Measurements from ENCODE around the gene SETBP1.
A peak's percentile ranks its signal among the peaks of the same experiment; 100 is the strongest.
"Not testable (repeated sequence)": the region's sequence is repeated elsewhere in the genome, so short reads cannot be mapped to it uniquely, and the experiment has no call there.

Gene SETBP1

GRCh38 chr18:44800766-44801165 lies 120.1 kb downstream of the SETBP1 start:
- not testable (repeated sequence) for H3K9me3 ChIP-seq (ENCODE audit: control insufficient read depth, low read length); H3K4me3 ChIP-seq (ENCODE audit: extremely low read depth, insufficient read depth, low read length, poor library complexity, severe bottlenecking); H3K27ac ChIP-seq (ENCODE audit: low read depth, low read length, severe bottlenecking)
- Histone ChIP-seq H3K36me3 (ENCODE audit: control insufficient read depth, insufficient read depth, low read length) (peaks cover 12% of the 10 kb centered on the region), H3K4me1 (ENCODE audit: control insufficient read depth, insufficient read depth, low read length, poor library complexity, severe bottlenecking) (peaks cover 12% of the 10 kb centered on the region)
- 81 to 100% methylated on average over 4 to 5 of the region's 8 CpGs for WGBS, 2 experiments (ENCODE audit: insufficient coverage in 2 of 2)

GRCh38 chr18:44801781-44802180 lies 121.1 kb downstream of the SETBP1 start:
- peaks cover 12% of the 10 kb centered on the region for H3K4me1 ChIP-seq (ENCODE audit: control insufficient read depth, insufficient read depth, low read length, poor library complexity, severe bottlenecking)
- no peak overlapping the region for H3K4me3 ChIP-seq (ENCODE audit: extremely low read depth, insufficient read depth, low read length, poor library complexity, severe bottlenecking)
- H3K36me3 ChIP-seq (ENCODE audit: control insufficient read depth, insufficient read depth, low read length) = peaks cover 12% of the 10 kb centered on the region
- H3K9me3 ChIP-seq (ENCODE audit: control insufficient read depth, low read length) = no peaks in the 10 kb centered on the region
- WGBS, 2 experiments (ENCODE audit: insufficient coverage in 2 of 2) = 92 to 100% methylated on average over 1 of the region's 2 CpGs
- no peak overlapping the region for H3K27ac ChIP-seq (ENCODE audit: low read depth, low read length, severe bottlenecking)

DNA sequence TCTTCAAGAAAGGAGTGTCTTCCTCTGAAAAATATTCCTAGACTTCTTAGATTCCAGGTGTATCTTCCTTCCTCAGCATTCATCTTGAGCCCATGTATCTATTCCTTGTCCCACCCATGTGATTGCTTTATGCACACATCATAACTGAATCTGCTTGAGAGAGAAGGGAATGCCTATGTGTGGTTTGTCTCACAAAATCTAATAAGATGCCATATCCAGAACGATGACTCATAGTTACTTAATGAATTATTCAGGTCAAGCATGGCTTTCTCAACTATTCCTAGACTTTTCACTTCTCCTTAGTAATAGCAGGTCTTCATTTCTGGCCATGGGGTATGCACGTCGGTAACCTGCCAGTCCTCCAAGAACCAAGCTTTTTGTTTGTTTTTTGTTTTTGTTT lies 121.8 kb downstream of the SETBP1 start:
- peaks cover 12% of the 10 kb centered on the region for H3K4me1 ChIP-seq (ENCODE audit: control insufficient read depth, insufficient read depth, low read length, poor library complexity, severe bottlenecking)
- no peak overlapping the region for H3K4me3 ChIP-seq (ENCODE audit: extremely low read depth, insufficient read depth, low read length, poor library complexity, severe bottlenecking)
- no peaks in the 10 kb centered on the region for H3K9me3 ChIP-seq (ENCODE audit: control insufficient read depth, low read length)
- H3K27ac ChIP-seq (ENCODE audit: low read depth, low read length, severe bottlenecking) = peak overlapping the region; percentile 89
- H3K36me3 ChIP-seq (ENCODE audit: control insufficient read depth, insufficient read depth, low read length) = peaks cover 12% of the 10 kb centered on the region
- 83% methylated on average over 1 of the region's 3 CpGs; no CpG with 5 or more reads in 1 of the 2 experiments for WGBS, 2 experiments (ENCODE audit: insufficient coverage in 2 of 2)

DNA sequence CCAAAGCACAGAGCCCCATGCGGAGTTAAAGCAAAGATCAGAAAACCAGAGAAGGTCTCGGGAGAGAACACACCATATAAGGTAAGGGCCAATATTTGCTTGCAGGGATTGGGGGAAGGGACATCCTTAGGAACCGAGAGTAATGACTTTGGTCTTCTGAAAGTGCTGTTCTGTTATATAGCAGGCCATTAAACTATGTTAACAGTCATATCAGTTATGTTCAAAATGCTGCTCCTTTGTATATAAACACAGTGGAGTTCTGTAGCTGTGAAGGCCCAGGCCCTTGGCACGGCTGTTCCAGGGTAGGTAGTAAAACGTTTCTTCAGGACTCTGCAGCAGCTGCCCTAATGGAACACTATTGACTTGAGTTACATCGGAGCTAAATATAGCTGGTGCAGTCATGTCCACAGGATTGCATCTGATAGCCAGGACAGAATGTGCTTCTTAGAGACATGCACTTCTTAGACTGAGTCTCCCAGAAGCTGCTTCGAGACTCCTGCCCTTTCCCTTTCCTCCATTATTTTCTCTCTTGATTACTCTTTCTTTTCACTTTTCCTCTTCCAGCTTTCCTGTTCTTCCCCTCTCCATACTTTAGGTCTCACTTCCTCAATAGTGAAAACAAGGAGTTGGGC lies 122.4 kb downstream of the SETBP1 start:
- 74 to 76% methylated on average over 6 of the region's 7 CpGs for WGBS, 2 experiments (ENCODE audit: insufficient coverage in 2 of 2)
- H3K27ac ChIP-seq (ENCODE audit: low read depth, low read length, severe bottlenecking) = peak overlapping the region; percentile 89
- peaks cover 12% of the 10 kb centered on the region for H3K4me1 ChIP-seq (ENCODE audit: control insufficient read depth, insufficient read depth, low read length, poor library complexity, severe bottlenecking)
- no peak overlapping the region for H3K4me3 ChIP-seq (ENCODE audit: extremely low read depth, insufficient read depth, low read length, poor library complexity, severe bottlenecking)
- H3K9me3 ChIP-seq (ENCODE audit: control insufficient read depth, low read length) = no peaks in the 10 kb centered on the region
- peaks cover 7% of the 10 kb centered on the region for H3K36me3 ChIP-seq (ENCODE audit: control insufficient read depth, insufficient read depth, low read length)

DNA sequence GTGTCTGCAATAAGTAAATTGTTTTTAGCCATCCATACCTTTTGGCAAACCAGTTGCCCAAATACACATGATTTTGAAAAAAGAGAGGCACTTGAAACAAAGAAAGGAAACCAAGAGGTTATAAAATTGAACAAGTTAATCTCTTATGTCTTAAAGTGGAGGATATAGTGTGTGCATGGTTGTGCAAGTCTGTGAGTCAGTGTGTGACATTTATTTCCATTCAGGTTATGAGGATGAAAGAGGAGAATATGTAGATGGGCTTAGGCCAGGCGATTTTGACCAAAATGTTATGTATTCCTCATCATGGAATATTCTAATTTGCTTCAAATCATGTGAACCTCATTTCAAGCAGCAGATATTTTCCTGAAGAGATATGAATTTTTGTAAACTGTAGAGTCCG lies 123.3 kb downstream of the SETBP1 start:
- 88 to 100% methylated on average over 1 of the region's 2 CpGs for WGBS, 2 experiments (ENCODE audit: insufficient coverage in 2 of 2)
- peaks cover 12% of the 10 kb centered on the region for H3K4me1 ChIP-seq (ENCODE audit: control insufficient read depth, insufficient read depth, low read length, poor library complexity, severe bottlenecking)
- no peaks in the 10 kb centered on the region for H3K9me3 ChIP-seq (ENCODE audit: control insufficient read depth, low read length)
- no peak overlapping the region for H3K27ac ChIP-seq (ENCODE audit: low read depth, low read length, severe bottlenecking)
- no peak overlapping the region for H3K4me3 ChIP-seq (ENCODE audit: extremely low read depth, insufficient read depth, low read length, poor library complexity, severe bottlenecking)
- H3K36me3 ChIP-seq (ENCODE audit: control insufficient read depth, insufficient read depth, low read length) = peaks cover 7% of the 10 kb centered on the region

- H3K4me1 ChIP-seq (ENCODE audit: control insufficient read depth, insufficient read depth, low read length, poor library complexity, severe bottlenecking) = peaks cover 12% of the 10 kb centered on the region
- no CpG with 5 or more reads among the region's 3 CpGs for WGBS, 2 experiments (ENCODE audit: insufficient coverage in 2 of 2)
- no peak overlapping the region for H3K27ac ChIP-seq (ENCODE audit: low read depth, low read length, severe bottlenecking)
These were observed 124.5 kb downstream of the SETBP1 start for GRCh38 chr18:44805176-44805575.

GRCh38 chr18:44805643-44806042 lies 125.0 kb downstream of the SETBP1 start:
- WGBS, 2 experiments (ENCODE audit: insufficient coverage in 2 of 2) = 94 to 100% methylated on average over 2 to 3 of the region's 3 CpGs
- Histone ChIP-seq H3K27ac (ENCODE audit: low read depth, low read length, severe bottlenecking) (no peak overlapping the region), H3K4me1 (ENCODE audit: control insufficient read depth, insufficient read depth, low read length, poor library complexity, severe bottlenecking) (peaks cover 12% of the 10 kb centered on the region), H3K4me3 (ENCODE audit: extremely low read depth, insufficient read depth, low read length, poor library complexity, severe bottlenecking) (no peak overlapping the region), H3K36me3 (ENCODE audit: control insufficient read depth, insufficient read depth, low read length) (peaks cover 3% of the 10 kb centered on the region), H3K9me3 (ENCODE audit: control insufficient read depth, low read length) (no peaks in the 10 kb centered on the region)

More at GRCh38 chr18:44805176-44805575, 124.5 kb downstream of the SETBP1 start:
- Histone ChIP-seq H3K36me3 (ENCODE audit: control insufficient read depth, insufficient read depth, low read length) (peaks cover 7% of the 10 kb centered on the region), H3K9me3 (ENCODE audit: control insufficient read depth, low read length) (no peaks in the 10 kb centered on the region), H3K4me3 (ENCODE audit: extremely low read depth, insufficient read depth, low read length, poor library complexity, severe bottlenecking) (no peak overlapping the region)

GRCh38 chr18:44807766-44808165 lies 127.1 kb downstream of the SETBP1 start:
- H3K9me3 ChIP-seq (ENCODE audit: control insufficient read depth, low read length) = no peaks in the 10 kb centered on the region
- WGBS, 2 experiments (ENCODE audit: insufficient coverage in 2 of 2) = 72 to 86% methylated on average over 2 of the region's 2 CpGs
- H3K4me1 ChIP-seq (ENCODE audit: control insufficient read depth, insufficient read depth, low read length, poor library complexity, severe bottlenecking) = peaks cover 7% of the 10 kb centered on the region
- H3K4me3 ChIP-seq (ENCODE audit: extremely low read depth, insufficient read depth, low read length, poor library complexity, severe bottlenecking) = no peak overlapping the region
- no peak overlapping the region for H3K27ac ChIP-seq (ENCODE audit: low read depth, low read length, severe bottlenecking)
- H3K36me3 ChIP-seq (ENCODE audit: control insufficient read depth, insufficient read depth, low read length) = peaks cover 3% of the 10 kb centered on the region

DNA sequence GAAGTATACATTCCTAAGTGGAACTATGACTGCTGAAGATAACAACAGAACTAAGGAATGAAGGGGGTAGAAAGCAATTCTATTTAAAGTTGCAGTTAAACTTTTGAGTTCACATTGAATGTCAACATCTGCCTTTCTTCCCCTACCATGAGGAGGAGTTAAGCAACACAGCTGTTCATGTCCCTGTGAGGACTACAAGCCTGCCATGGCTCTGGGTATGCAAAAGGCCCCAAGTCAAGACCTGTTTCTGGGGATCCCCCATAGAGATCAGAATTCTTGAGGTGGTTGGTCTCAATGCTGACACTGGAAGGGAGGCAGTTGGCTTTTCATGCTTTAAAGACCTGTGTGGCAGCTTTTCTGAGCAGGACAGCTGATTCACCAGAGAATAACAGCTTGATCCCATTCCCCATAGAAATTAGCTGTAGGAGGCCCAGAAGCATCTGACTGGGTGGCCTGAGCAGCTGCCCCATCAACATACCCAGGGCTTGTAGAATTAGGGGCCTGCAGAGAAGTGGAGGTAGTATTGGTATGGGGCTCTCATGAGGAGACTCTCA lies 131.0 kb downstream of the SETBP1 start:
- H3K9me3 ChIP-seq (ENCODE audit: control insufficient read depth, low read length) = no peaks in the 10 kb centered on the region
- no peak overlapping the region for H3K27ac ChIP-seq (ENCODE audit: low read depth, low read length, severe bottlenecking)
- no peaks in the 10 kb centered on the region for H3K4me1 ChIP-seq (ENCODE audit: control insufficient read depth, insufficient read depth, low read length, poor library complexity, severe bottlenecking)
- H3K4me3 ChIP-seq (ENCODE audit: extremely low read depth, insufficient read depth, low read length, poor library complexity, severe bottlenecking) = no peak overlapping the region
- peaks cover 3% of the 10 kb centered on the region for H3K36me3 ChIP-seq (ENCODE audit: control insufficient read depth, insufficient read depth, low read length)

DNA sequence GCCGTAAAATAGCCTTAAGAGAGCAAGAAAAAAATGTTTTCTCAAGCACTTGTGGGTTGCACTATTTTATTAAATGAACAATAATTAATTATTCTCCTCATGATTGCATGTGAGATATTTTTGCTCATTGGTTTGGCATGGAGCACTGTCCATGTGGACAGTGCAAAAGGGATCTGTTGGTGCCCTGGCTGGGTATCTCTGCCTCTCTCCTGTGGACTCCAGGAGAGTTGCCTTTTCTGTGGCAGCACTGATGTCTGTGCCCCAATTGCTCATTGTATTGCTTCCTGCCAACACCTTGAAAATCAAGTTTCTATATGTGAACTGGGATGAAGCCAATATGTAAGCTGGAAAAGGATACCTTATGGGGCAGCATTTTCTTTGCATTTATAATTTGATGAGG lies 131.7 kb downstream of the SETBP1 start:
- no CpG with 5 or more reads among the region's 1 CpG for WGBS, 2 experiments (ENCODE audit: insufficient coverage in 2 of 2)

DNA sequence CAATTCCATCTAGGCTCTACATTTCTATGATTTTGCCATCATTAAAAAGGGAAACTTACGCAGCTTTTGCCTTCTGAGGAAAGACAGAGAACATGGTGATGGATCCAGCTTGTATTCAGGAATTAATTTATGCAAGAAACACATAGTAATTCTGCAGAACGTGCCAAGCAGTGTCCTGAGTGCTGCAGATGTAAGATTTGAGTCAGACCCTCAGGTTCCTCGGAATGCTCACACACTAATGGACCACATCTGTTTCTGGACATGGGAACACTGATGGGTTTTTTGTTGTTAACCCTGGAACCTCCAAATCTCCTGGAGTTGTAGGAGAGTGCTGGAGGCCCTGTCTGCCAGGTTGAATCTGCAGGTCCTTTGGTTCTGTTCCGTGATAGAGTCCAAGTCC lies 132.9 kb downstream of the SETBP1 start:
- no peak overlapping the region for H3K4me3 ChIP-seq (ENCODE audit: extremely low read depth, insufficient read depth, low read length, poor library complexity, severe bottlenecking)
- H3K4me1 ChIP-seq (ENCODE audit: control insufficient read depth, insufficient read depth, low read length, poor library complexity, severe bottlenecking) = no peaks in the 10 kb centered on the region
- H3K27ac ChIP-seq (ENCODE audit: low read depth, low read length, severe bottlenecking) = no peak overlapping the region
- H3K9me3 ChIP-seq (ENCODE audit: control insufficient read depth, low read length) = no peaks in the 10 kb centered on the region
- peaks cover 3% of the 10 kb centered on the region for H3K36me3 ChIP-seq (ENCODE audit: control insufficient read depth, insufficient read depth, low read length)
- 92 to 100% methylated on average over 2 to 3 of the region's 4 CpGs for WGBS, 2 experiments (ENCODE audit: insufficient coverage in 2 of 2)

More for the DNA sequence above, 131.7 kb downstream of the SETBP1 start:
- no peak overlapping the region for H3K4me3 ChIP-seq (ENCODE audit: extremely low read depth, insufficient read depth, low read length, poor library complexity, severe bottlenecking)
- no peak overlapping the region for H3K27ac ChIP-seq (ENCODE audit: low read depth, low read length, severe bottlenecking)
- H3K9me3 ChIP-seq (ENCODE audit: control insufficient read depth, low read length) = no peaks in the 10 kb centered on the region
- no peaks in the 10 kb centered on the region for H3K4me1 ChIP-seq (ENCODE audit: control insufficient read depth, insufficient read depth, low read length, poor library complexity, severe bottlenecking)
- H3K36me3 ChIP-seq (ENCODE audit: control insufficient read depth, insufficient read depth, low read length) = peaks cover 3% of the 10 kb centered on the region

Measured in mesodermal cell (in vitro differentiated cells).